Testis (tissue), 3 donors: ENCODE results near the gene WDR53. TPM values are rescaled to one million over a fixed set of nuclear protein-coding genes. Genes with fewer than 3 reads are reported as not detected.

Source experiments
- DNase-seq: peaks from one replicate; pipeline ENCODE4 v3.0.0-alpha.2; 2019
- H3K27ac ChIP-seq, 2 donors: fragments of 200-600 bp; sonication (generic); one replicate each; pipeline ENCODE4 v1.5.1; 2019
- H3K27me3 ChIP-seq: fragments of 200-600 bp; sonication (generic); one replicate; pipeline ENCODE4 v1.5.1; 2019
- H3K36me3 ChIP-seq: fragments of 200-600 bp; sonication (generic); one replicate; pipeline ENCODE4 v1.5.1; 2017; ENCODE audit warnings: low read depth; ENCODE audit errors: missing control alignments
- H3K4me1 ChIP-seq: fragments of 200-600 bp; sonication (generic); one replicate; pipeline ENCODE4 v1.5.1; 2019
- H3K4me3 ChIP-seq, 2 donors: fragments of 200-600 bp; sonication (generic); one replicate each; pipeline ENCODE4 v1.5.1; 2017 to 2019
- H3K9me3 ChIP-seq: fragments of 200-600 bp; sonication (generic); one replicate; pipeline ENCODE4 v1.5.1; 2017
- POLR2A ChIP-seq: fragments of 450-650 bp; IDR thresholded peaks from one replicate; pipeline ENCODE4 v1.6.1; 2017; ENCODE audit warnings: antibody characterized with exemption, mild to moderate bottlenecking, moderate library complexity
- WGBS, 2 donors: methylation state at CpG; one replicate each; pipeline ENCODE4 v1.1.5; 2018; 5-methylcytosine and 5-hydroxymethylcytosine counted together
- intact Hi-C: fragments of 100-400 bp; cut with DNase I; formaldehyde crosslinking; loops from one replicate; pipeline ENCODE4 v1.15.1; 2023; ENCODE audit warnings: low total_unique reads
- polyA plus RNA-seq: library from polyadenylated mRNA; stranded (reverse); fragments of 350-450 nt; fragmentation: Illumina TruSeq; extraction: RNeasy Lipid Tissue Mini Kit (QIAGEN cat#74804); gene quantifications from one replicate; pipeline ENCODE4 v1.2.3, GENCODE V29; 2014; ENCODE audit warnings: low read depth, low replicate concordance; ENCODE audit not compliant: insufficient read depth
- total RNA-seq, 2 donors: library from RNA; depleted of rRNA; stranded (reverse); fragments of >200 nt; gene quantifications; one replicate each; pipeline ENCODE4 v1.2.3, GENCODE V29; 2016
- TF ChIP-seq, protein P1 (sequence below), 3 experiments: fragments of 450-650 bp in 2 of 3; fragments of 200-600 bp in 1 of 3; sonication (generic) in 1 of 3; IDR thresholded peaks; one replicate each; pipeline ENCODE4 v1.5.1; 2016 to 2019; ENCODE audit warnings: antibody characterized with exemption in 3 of 3, mild to moderate bottlenecking in 2 of 3, moderate library complexity in 1 of 3

Gene WDR53
- total and polyA plus RNA-seq, 3 donors from 2014 or later = 25.8 to 140 (median 38.6) TPM

DNA sequence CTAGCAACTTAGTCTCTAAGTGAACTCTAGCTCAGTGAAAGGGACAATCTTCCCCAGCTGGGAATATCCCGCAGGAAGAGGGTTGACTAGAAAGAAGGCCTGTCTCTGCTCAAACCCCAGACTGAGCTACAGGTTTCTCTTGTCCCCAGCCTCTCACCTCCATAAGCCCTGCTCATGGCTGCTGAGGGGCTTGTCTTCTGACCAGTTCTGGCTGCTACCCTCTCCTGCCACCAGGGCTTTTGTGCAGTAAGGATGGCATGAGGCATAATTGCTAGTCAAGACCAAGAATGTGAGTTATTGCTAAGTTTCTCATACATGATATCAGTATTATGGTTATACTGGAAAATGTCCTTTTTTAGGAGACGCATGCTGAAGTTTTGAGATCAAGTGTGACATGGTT is 21.3 kb downstream of the WDR53 start:
- no peaks in the 10 kb centered on the region for H3K27me3 ChIP-seq
- H3K4me3 ChIP-seq = no peak overlapping the region
- TF ChIP-seq, protein P1, sequence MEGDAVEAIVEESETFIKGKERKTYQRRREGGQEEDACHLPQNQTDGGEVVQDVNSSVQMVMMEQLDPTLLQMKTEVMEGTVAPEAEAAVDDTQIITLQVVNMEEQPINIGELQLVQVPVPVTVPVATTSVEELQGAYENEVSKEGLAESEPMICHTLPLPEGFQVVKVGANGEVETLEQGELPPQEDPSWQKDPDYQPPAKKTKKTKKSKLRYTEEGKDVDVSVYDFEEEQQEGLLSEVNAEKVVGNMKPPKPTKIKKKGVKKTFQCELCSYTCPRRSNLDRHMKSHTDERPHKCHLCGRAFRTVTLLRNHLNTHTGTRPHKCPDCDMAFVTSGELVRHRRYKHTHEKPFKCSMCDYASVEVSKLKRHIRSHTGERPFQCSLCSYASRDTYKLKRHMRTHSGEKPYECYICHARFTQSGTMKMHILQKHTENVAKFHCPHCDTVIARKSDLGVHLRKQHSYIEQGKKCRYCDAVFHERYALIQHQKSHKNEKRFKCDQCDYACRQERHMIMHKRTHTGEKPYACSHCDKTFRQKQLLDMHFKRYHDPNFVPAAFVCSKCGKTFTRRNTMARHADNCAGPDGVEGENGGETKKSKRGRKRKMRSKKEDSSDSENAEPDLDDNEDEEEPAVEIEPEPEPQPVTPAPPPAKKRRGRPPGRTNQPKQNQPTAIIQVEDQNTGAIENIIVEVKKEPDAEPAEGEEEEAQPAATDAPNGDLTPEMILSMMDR (IDR thresholded peaks at IDR 0.05) = no peak
- TF ChIP-seq POLR2A = no peak
- no peaks in the 10 kb centered on the region for H3K36me3 ChIP-seq
- H3K9me3 ChIP-seq = no peaks in the 10 kb centered on the region
- 87 to 97% methylated on average over 2 of the region's 2 CpGs for WGBS, 2 donors
- no peak for DNase-seq
- intact Hi-C loops = no loop called here
- no peaks in the 10 kb centered on the region for H3K4me1 ChIP-seq
- no peak overlapping the region for H3K27ac ChIP-seq

DNA sequence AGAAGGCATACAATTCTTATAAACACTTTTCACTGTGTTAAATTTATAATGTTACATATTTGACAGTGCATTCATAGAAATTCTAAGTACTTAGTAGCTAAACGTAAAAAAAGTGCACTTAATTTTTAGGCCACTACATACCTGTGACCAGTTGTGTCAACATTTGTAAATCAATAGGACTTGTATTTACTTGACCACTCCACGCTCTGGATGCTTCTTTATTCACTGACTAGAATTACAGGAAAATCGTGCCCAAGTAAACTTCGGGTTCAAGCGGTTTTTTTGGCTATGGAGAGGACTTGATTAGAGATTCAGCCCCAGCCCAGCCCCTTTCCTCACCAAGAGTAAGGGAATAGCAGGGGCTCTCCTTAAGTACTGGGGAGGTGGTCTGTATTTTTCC is 21.8 kb downstream of the WDR53 start:
- TF ChIP-seq, protein P1 (IDR thresholded peaks at IDR 0.05) = no peak
- no peak for TF ChIP-seq POLR2A
- Histone ChIP-seq H3K27me3 (no peaks in the 10 kb centered on the region), H3K4me3 (no peak overlapping the region), H3K36me3 (no peaks in the 10 kb centered on the region), H3K27ac (no peak overlapping the region), H3K9me3 (no peaks in the 10 kb centered on the region), H3K4me1 (no peaks in the 10 kb centered on the region)
- intact Hi-C loops = no loop called here
- no peak for DNase-seq
- 83 to 86% methylated on average over 5 of the region's 5 CpGs for WGBS, 2 donors

DNA sequence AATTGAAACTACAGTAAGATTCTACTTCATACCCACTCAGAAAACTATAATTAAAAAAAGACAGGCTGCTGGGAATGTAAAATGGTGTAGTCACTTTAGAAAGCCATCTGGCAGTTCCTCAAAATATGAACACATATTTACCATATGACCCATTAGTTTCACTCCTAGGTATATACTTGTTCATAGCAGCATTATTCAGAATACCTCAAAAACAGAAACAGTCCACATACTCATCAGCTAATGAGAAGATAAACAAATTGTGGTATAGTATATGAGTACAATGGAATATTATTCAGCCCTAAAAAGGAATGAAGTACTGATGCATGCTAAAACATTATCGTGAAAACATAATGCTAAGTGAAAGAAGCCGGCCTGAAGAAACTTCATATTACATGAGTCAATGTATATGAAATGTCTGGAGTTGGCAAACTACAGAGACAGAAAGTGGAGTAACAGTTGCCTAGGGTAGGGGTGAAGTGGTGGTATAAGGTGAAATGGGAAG is 23.8 kb downstream of the WDR53 start:
- DNase-seq = no peak
- Histone ChIP-seq H3K27me3 (no peaks in the 10 kb centered on the region), H3K4me3 (no peak overlapping the region), H3K36me3 (no peaks in the 10 kb centered on the region), H3K4me1 (no peaks in the 10 kb centered on the region), H3K27ac (no peak overlapping the region), H3K9me3 (no peaks in the 10 kb centered on the region)
- WGBS, 2 donors = 91 to 98% methylated on average over 2 of the region's 2 CpGs
- intact Hi-C loops = no loop called here
- no peak for TF ChIP-seq POLR2A
- TF ChIP-seq, protein P1 (IDR thresholded peaks at IDR 0.05) = no peak

DNA sequence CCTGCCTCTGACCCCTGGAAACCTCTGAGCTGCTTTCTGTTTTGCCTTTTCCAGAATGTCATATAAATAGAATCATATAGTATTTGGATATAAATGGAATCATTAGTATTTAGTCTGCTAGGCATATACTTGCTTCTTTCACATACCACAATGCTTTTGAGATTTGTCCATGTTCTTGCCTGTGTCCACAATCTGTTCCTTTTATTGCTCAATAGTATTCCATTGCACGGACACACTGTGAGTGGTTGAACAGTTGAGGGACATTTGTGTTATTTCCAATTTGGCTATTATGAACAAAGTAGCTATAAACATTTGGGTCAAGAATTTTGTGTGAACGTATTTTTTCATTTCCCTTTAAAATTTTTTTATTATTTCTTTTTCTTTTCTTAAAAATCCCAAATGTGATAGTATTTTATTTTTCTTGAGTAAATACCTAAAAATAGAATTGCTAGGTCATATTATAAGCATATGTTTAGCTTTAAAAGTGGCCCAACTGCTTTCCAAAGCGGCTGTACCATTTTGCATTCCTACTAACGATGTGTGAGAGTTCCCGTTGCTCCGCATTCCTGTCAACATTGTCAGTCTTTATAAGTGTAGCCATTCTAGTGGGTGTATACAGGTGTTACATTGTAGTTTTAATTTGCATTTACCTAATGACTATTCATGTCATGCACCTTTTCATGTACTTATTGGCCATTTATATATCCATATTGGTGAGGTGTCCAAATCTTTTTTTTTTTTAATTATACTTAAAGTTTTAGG is 26.5 kb downstream of the WDR53 start:
- no peaks in the 10 kb centered on the region for H3K27me3 ChIP-seq
- WGBS, 2 donors = 83 to 88% methylated on average over 6 of the region's 6 CpGs
- no peaks in the 10 kb centered on the region for H3K36me3 ChIP-seq
- H3K4me1 ChIP-seq = no peaks in the 10 kb centered on the region
- no peak overlapping the region for H3K27ac ChIP-seq
- no peaks in the 10 kb centered on the region for H3K9me3 ChIP-seq
- TF ChIP-seq, protein P1 (IDR thresholded peaks at IDR 0.05) = no peak
- no peak for TF ChIP-seq POLR2A
- no peak overlapping the region for H3K4me3 ChIP-seq
- no peak for DNase-seq
- intact Hi-C loops = no loop called here
